GM08714 (cell line): Measurements from ENCODE around the gene TERT.

Experiments
- H3K4me3 ChIP-seq: fragments of 200-500 bp; sonication (Bioruptor generic); 2 replicates; pipeline ENCODE4 v1.5.1; 2014; ENCODE audit warnings: mild to moderate bottlenecking, low read length, inconsistent platforms
- ZNF274 ChIP-seq: IDR thresholded peaks from 2 replicates; pipeline ENCODE4 v1.6.1; 2012; ENCODE audit warnings: mild to moderate bottlenecking, low read depth, low read length

Gene TERT

GRCh38 chr5:1222147-1222546 is 72.7 kb downstream of the TERT start:
- no peak for TF ChIP-seq ZNF274

DNA sequence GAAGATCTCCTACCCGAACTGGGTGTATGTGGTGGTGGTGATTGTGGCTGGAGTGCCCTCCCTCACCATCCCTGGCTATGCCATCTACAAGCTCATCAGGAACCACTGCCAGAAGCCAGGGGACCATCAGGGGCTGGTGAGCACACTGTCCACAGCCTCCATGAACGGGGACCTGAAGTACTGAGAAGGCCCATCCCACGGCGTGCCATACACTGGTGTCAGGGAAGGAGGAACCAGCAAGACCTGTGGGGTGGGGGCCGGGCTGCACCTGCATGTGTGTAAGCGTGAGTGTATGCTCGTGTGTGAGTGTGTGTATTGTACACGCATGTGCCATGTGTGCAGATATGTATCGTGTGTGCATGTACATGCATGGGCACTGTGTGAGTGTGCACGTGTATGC is 73.1 kb downstream of the TERT start:
- H3K4me3 ChIP-seq, result no peak overlapping the region
- no peak for TF ChIP-seq ZNF274

More at GRCh38 chr5:1222147-1222546, 72.7 kb downstream of the TERT start:
- H3K4me3 ChIP-seq, result no peak overlapping the region

DNA sequence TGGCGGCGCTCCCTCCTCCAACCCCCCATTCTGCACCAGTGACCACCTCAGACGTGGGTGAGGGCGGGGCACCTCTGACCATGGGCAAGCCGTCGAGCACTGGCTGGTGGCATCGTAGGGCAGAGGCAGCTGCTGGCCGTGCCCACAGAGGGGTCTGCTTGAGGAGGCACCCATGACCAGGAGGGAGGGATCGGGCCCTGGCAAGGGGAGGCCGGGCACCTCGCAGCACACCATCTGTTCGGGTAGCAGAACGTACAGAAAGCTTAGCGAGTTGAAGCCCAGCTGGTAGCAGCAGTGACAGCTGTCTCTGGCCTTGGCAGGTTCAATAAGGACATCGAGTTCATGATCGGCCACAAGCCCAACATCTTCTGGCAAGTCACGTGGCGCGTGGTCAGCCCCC is 74.0 kb downstream of the TERT start:
- no peak for TF ChIP-seq ZNF274

DNA sequence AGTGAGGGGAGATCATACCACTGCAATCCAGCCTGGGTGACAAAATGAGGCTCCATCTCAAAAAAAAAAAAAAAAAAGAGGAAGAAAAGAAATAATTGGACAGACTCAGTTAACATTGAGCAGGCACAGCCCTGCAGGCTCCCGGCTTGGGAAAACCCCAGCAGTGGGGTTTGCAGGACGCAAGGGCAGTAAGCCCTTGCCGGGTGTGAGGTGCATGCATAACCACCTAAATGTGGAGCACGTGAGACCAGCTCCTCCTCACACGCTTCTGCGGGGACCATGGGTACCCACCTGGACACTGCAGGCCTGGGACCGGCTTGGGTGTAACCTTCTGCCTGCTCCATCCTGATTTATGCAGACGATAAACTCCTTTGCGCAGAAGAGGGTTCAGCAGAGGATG is 74.5 kb downstream of the TERT start:
- TF ChIP-seq ZNF274, result no peak
- no peak overlapping the region for H3K4me3 ChIP-seq

More for the DNA sequence above, 74.0 kb downstream of the TERT start:
- H3K4me3 ChIP-seq, result no peak overlapping the region

- no peak for TF ChIP-seq ZNF274
- no peak overlapping the region for H3K4me3 ChIP-seq
These were observed 75.1 kb downstream of the TERT start for GRCh38 chr5:1219768-1220100.

DNA sequence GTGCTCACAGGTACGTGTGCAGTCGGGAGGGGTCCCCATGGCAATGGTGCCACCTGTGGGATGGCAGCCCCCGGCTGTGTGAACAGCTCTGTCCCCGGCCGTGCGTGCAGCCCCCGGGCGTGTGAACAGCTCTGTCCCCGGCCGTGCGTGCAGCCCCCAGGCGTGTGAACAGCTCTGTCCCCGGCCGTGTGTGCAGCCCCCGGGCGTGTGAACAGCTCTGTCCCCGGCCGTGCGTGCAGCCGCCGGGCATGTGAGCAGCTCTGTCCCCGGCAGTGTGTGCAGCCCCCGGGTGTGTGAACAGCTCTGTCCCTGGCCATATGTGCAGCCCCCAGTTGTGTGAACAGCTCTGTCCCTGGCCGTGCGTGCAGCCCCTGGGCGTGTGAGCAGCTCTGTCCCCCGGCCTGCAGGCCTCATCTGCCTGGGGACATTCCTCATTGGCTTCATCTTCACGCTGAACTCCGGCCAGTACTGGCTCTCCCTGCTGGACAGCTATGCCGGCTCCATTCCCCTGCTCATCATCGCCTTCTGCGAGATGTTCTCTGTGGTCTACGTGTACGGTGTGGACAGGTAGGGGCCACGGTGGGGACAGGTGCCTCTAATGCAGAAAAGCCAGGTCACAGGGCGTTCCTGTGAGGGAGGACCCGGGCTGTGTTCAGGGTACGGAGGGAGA is 75.6 kb downstream of the TERT start:
- TF ChIP-seq ZNF274, result no peak
- no peak overlapping the region for H3K4me3 ChIP-seq

- TF ChIP-seq ZNF274, result no peak
- no peak overlapping the region for H3K4me3 ChIP-seq
These were observed 76.4 kb downstream of the TERT start for GRCh38 chr5:1218351-1219080.

DNA sequence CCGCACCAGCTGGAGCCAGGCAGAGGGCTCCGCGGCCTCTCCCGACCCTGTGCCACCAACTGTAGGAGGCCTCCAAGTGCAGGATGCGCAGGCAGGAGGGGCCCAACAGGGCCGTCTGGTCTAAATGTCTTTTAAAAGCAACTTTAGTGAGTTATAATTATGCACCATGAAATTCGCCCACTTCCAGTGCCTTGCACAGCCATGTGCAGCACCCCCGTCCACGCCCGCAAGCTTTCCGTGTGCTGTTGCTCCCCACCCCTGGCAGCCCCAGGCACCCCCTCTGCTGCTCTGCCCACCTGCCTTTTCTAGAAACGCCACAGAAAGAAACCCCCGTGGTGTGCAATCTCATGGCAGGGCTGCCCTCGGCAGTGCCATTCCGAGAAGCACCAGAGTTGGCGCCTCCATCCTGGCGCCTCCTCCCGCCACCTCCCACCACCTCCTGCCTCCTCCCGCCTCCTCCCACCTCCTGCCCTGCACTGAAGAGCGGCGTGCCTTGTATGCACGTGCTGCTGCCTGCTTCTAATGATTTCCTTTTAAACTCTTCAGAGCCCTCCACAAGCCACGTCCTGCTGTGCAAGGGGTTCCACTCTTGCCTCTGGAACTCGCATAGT is 77.2 kb downstream of the TERT start:
- no peak overlapping the region for H3K4me3 ChIP-seq
- TF ChIP-seq ZNF274, result no peak

- TF ChIP-seq ZNF274, result no peak
- H3K4me3 ChIP-seq, result no peak overlapping the region
These were observed 78.0 kb downstream of the TERT start for GRCh38 chr5:1216918-1217295.

DNA sequence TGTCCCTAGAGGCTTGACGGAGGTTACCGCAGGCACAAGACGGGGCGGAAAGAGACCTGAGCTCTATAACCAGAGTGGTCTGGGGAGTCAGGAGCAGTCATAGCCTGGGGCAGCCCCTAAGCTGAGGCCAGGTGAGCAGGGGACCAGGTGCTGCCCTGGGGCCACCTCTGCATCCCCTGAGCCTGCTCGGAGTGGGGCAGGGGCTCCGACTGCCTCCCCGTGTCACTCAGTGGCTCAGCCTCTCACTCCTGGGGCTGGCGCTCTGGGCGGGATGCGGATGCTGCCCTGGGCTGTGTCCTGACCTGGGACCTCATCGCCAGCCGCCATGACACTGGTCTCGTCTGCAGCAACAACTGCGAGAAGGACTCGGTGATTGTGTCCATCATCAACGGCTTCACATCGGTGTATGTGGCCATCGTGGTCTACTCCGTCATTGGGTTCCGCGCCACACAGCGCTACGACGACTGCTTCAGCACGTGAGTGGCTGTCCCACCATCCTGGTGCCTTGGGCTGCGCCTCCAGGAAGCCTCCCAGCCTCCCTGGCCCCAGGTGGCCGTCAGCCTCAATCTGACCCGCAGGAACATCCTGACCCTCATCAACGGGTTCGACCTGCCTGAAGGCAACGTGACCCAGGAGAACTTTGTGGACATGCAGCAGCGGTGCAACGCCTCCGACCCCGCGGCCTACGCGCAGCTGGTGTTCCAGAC is 78.5 kb downstream of the TERT start:
- H3K4me3 ChIP-seq, result no peak overlapping the region
- TF ChIP-seq ZNF274, result no peak

DNA sequence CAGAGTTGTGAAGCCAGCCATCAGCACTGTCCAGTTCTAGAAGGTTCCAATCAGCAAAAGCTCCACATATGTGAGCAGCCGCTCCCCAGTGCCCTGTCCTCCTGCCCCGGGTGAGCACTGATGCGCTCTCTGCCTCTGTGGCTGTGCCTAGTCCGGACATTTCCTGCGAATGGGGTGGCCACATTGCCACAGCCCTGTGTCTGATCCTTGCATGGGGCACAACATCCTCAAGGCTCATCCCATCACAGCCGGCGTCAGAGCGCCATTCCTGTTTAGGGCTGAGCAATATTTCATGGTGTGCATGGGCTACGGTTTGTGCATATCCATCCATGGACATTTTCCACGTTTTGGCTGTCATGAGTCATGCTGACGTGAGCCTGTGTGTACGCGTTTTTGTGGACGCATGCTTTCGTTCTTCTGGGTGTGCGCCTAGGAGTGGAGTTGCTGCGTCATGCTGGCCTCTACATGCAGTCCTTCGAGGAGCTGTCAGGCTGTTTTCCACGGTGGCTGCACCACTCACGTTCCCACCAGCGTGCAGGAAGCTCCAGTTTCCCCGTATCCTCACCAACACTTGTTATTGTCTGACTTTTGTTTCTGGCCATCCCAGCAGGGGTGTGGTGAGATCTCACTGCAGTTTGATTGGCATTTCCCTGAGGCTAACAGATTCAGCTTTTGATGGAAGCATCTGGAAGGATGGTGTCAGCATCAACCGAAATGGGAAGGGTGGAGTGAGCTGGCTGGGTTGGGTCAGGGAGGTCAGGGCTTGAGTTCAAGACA is 79.4 kb downstream of the TERT start:
- no peak overlapping the region for H3K4me3 ChIP-seq
- no peak for TF ChIP-seq ZNF274

DNA sequence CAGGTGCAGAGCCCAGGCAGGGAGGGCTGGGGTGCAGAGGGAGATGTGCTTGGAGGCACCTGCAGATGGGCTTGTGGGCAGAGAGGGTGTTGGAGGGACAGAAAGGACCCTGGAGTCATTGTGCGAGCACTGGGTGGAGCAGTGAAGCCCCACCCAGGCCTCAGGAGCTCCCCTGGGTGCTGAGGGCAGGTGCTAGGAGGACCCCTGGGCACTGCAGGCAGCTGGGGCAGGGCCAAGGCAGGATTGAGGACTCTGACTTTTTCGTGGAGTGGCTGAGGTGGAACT is 80.0 kb downstream of the TERT start:
- no peak for TF ChIP-seq ZNF274
- H3K4me3 ChIP-seq, result no peak overlapping the region

GRCh38 chr5:1214163-1214935 is 80.5 kb downstream of the TERT start:
- no peak overlapping the region for H3K4me3 ChIP-seq
- no peak for TF ChIP-seq ZNF274

GRCh38 chr5:1213508-1214162 is 81.2 kb downstream of the TERT start:
- no peak for TF ChIP-seq ZNF274
- H3K4me3 ChIP-seq, result no peak overlapping the region
